ENCODE results near the gene SLC22A9. TPM values are rescaled to one million over a fixed set of nuclear protein-coding genes. Genes with fewer than 3 reads are reported as not detected.

SLC22A9 gene
- total RNA-seq, 2 donors from 2014 or later = not detected

- H3K27ac Mint-ChIP-seq = no peak overlapping the region
- no peak overlapping the region for H3K4me3 ChIP-seq (ENCODE audit: low read length)
- H3K4me3 Mint-ChIP-seq = no peak overlapping the region
- WGBS, 2 experiments (ENCODE audit: insufficient coverage in 1 of 2, insufficient read length in 1 of 2) = 57 to 86% methylated on average over 1 to 2 of the region's 2 CpGs
- no peaks in the 10 kb centered on the region for H3K9me3 Mint-ChIP-seq
- no peak for DNase-seq
- H3K36me3 Mint-ChIP-seq (ENCODE audit: low read depth) = no peaks in the 10 kb centered on the region
- H3K4me1 Mint-ChIP-seq = no peaks in the 10 kb centered on the region
- TF ChIP-seq CTCF (conservative IDR thresholded peaks at IDR 0.05) = no peak
- H3K36me3 ChIP-seq (ENCODE audit: control insufficient read depth, insufficient read depth, low read length) = no peaks in the 10 kb centered on the region
- H3K27ac ChIP-seq (ENCODE audit: low read depth, low read length) = no peak overlapping the region
- H3K4me1 ChIP-seq (ENCODE audit: control insufficient read depth, insufficient read depth, low read length) = no peaks in the 10 kb centered on the region
- no peaks in the 10 kb centered on the region for H3K27me3 ChIP-seq (ENCODE audit: control insufficient read depth, insufficient read depth, low read length, poor library complexity, severe bottlenecking)
- no peaks in the 10 kb centered on the region for H3K27me3 Mint-ChIP-seq (ENCODE audit: insufficient read depth)
- H3K9ac ChIP-seq (ENCODE audit: extremely low read depth, low read length, poor library complexity, severe bottlenecking) = no peak overlapping the region
- no peaks in the 10 kb centered on the region for H3K9me3 ChIP-seq (ENCODE audit: control insufficient read depth, low read length)
These were observed 5.8 kb downstream of the SLC22A9 start for GRCh38 chr11:63375434-63375833.

GRCh38 chr11:63380130-63380529 lies 10.5 kb downstream of the SLC22A9 start:
- no peak overlapping the region for H3K4me3 ChIP-seq (ENCODE audit: low read length)
- no peak overlapping the region for H3K27ac ChIP-seq (ENCODE audit: low read depth, low read length)
- no peaks in the 10 kb centered on the region for H3K36me3 Mint-ChIP-seq (ENCODE audit: low read depth)
- no peaks in the 10 kb centered on the region for H3K27me3 ChIP-seq (ENCODE audit: control insufficient read depth, insufficient read depth, low read length, poor library complexity, severe bottlenecking)
- H3K27ac Mint-ChIP-seq = no peak overlapping the region
- peaks cover 3% of the 10 kb centered on the region for H3K9me3 Mint-ChIP-seq
- H3K4me1 ChIP-seq (ENCODE audit: control insufficient read depth, insufficient read depth, low read length) = no peaks in the 10 kb centered on the region
- H3K4me3 Mint-ChIP-seq = no peak overlapping the region
- WGBS, 2 experiments (ENCODE audit: insufficient coverage in 1 of 2, insufficient read length in 1 of 2) = 85 to 100% methylated on average over 2 of the region's 2 CpGs
- no peaks in the 10 kb centered on the region for H3K4me1 Mint-ChIP-seq
- no peak overlapping the region for H3K9ac ChIP-seq (ENCODE audit: extremely low read depth, low read length, poor library complexity, severe bottlenecking)
- no peak for TF ChIP-seq CTCF (conservative IDR thresholded peaks at IDR 0.05)
- no peaks in the 10 kb centered on the region for H3K36me3 ChIP-seq (ENCODE audit: control insufficient read depth, insufficient read depth, low read length)
- DNase-seq = no peak
- no peaks in the 10 kb centered on the region for H3K27me3 Mint-ChIP-seq (ENCODE audit: insufficient read depth)
- H3K9me3 ChIP-seq (ENCODE audit: control insufficient read depth, low read length) = no peaks in the 10 kb centered on the region

- H3K4me3 Mint-ChIP-seq = no peak overlapping the region
- H3K4me1 ChIP-seq (ENCODE audit: control insufficient read depth, insufficient read depth, low read length) = no peaks in the 10 kb centered on the region
- H3K36me3 ChIP-seq (ENCODE audit: control insufficient read depth, insufficient read depth, low read length) = no peaks in the 10 kb centered on the region
- no peak overlapping the region for H3K4me3 ChIP-seq (ENCODE audit: low read length)
- H3K27me3 Mint-ChIP-seq (ENCODE audit: insufficient read depth) = no peaks in the 10 kb centered on the region
- H3K27ac Mint-ChIP-seq = no peak overlapping the region
- DNase-seq = no peak
- H3K36me3 Mint-ChIP-seq (ENCODE audit: low read depth) = no peaks in the 10 kb centered on the region
- peaks cover 33% of the 10 kb centered on the region for H3K4me1 Mint-ChIP-seq
- H3K9me3 ChIP-seq (ENCODE audit: control insufficient read depth, low read length) = no peaks in the 10 kb centered on the region
- H3K27ac ChIP-seq (ENCODE audit: low read depth, low read length) = no peak overlapping the region
- H3K27me3 ChIP-seq (ENCODE audit: control insufficient read depth, insufficient read depth, low read length, poor library complexity, severe bottlenecking) = no peaks in the 10 kb centered on the region
- H3K9ac ChIP-seq (ENCODE audit: extremely low read depth, low read length, poor library complexity, severe bottlenecking) = no peak overlapping the region
- 80 to 100% methylated on average over 1 of the region's 1 CpG for WGBS, 2 experiments (ENCODE audit: insufficient coverage in 1 of 2, insufficient read length in 1 of 2)
- TF ChIP-seq CTCF (conservative IDR thresholded peaks at IDR 0.05) = no peak
- no peaks in the 10 kb centered on the region for H3K9me3 Mint-ChIP-seq
These were observed 26.1 kb downstream of the SLC22A9 start for GRCh38 chr11:63395697-63396096.

All from endodermal cell (in vitro differentiated cells).